ENCODE measurements around the gene TPCN2. TPM values are rescaled to one million over a fixed set of nuclear protein-coding genes. Genes with fewer than 3 reads are reported as not detected.

Gene TPCN2
- total RNA-seq, 1 donor from 2014 or later: 4.5 TPM

DNA sequence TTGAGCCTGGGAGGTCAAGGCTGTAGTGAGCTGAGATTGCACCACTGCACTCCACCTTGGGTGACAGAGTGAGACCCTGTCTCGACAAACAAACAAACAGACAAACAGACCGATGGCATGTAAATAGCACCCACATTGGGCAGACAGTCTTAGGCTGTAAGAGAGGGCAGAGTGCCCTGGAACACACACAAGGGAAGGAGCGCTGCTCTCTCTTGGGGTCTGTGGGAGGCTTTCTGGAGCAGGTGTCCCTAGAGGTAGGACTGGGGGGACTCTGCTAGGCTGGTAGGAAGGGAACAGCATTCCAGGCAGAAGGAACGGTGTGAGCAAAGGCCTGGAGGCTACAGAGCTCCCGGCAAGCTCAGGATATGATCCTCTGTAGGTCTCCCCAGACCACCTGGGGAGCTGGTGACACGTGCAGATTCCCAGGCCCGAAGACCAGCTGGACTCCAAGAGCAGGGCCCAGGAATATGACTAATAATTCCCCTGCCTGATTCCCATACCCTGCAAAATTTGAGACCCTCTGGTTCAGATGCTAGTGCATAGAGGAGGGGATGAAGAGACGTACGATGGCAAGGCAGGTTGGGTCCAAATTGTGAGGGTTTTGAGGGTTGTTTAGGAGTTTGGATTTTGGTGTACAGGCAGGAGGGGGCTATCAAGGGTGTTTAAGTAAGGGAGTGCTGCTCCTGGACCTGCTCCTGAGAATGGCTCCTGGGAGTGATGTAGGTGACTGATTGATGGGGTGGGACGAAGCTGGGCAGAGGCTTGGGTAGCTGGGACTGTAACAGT, 118.6 kb downstream of the TPCN2 start:
- Histone ChIP-seq H3K4me3 (ENCODE audit: low read depth, low read length) (no peak overlapping the region), H3K27me3 (ENCODE audit: control insufficient read depth, insufficient read depth, low read length) (peaks cover 2% of the 10 kb centered on the region), H3K36me3 (ENCODE audit: control insufficient read depth, insufficient read depth, low read length) (no peaks in the 10 kb centered on the region)
- DNase-seq (ENCODE audit: low read depth) (no peak), FAIRE-seq (no peak)
- TF ChIP-seq, protein P1, sequence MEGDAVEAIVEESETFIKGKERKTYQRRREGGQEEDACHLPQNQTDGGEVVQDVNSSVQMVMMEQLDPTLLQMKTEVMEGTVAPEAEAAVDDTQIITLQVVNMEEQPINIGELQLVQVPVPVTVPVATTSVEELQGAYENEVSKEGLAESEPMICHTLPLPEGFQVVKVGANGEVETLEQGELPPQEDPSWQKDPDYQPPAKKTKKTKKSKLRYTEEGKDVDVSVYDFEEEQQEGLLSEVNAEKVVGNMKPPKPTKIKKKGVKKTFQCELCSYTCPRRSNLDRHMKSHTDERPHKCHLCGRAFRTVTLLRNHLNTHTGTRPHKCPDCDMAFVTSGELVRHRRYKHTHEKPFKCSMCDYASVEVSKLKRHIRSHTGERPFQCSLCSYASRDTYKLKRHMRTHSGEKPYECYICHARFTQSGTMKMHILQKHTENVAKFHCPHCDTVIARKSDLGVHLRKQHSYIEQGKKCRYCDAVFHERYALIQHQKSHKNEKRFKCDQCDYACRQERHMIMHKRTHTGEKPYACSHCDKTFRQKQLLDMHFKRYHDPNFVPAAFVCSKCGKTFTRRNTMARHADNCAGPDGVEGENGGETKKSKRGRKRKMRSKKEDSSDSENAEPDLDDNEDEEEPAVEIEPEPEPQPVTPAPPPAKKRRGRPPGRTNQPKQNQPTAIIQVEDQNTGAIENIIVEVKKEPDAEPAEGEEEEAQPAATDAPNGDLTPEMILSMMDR (IDR thresholded peaks at IDR 0.05; ENCODE audit: insufficient read depth, low read length, severe bottlenecking): no peak

DNA sequence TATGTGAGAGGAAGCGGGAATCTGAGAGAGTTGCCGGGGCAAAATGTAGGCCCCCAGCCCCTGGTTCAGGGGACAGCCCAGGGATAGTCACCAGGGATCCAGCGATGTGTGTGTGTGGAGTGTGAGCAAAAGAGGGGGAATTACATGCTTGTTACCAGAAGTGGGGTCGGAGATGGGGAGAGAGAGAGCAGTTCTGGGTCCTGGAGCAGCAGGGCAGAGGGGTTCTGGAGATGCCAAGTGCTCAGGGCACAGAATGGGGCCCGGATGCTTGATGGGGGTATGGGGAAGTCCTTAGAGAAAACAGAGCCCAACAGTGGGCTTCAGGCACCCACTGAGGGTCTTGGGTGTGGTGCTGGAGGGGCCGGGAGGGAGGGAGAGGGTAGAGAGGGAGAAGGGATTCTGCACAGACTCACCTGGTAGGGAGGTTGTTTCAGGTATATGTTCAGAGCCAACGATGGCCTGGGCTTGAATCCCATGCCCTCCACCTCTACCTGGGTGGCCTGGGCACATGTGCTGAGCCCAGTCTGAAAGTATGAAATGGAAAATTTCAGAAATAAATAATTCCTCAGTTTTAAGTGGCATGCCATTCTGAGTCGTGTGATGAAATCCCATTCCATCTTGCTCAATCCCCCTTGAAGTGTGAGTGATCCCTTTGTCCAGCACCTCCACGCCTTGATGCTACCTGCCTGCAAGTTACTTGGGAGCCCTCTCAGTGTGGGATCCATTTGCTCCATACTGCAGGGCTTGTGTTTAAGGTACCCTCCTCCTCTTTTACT, 119.4 kb downstream of the TPCN2 start:
- peak; percentile 49 for DNase-seq (ENCODE audit: low read depth)
- no peak for FAIRE-seq
- TF ChIP-seq, protein P1 (IDR thresholded peaks at IDR 0.05; ENCODE audit: insufficient read depth, low read length, severe bottlenecking): no peak

DNA sequence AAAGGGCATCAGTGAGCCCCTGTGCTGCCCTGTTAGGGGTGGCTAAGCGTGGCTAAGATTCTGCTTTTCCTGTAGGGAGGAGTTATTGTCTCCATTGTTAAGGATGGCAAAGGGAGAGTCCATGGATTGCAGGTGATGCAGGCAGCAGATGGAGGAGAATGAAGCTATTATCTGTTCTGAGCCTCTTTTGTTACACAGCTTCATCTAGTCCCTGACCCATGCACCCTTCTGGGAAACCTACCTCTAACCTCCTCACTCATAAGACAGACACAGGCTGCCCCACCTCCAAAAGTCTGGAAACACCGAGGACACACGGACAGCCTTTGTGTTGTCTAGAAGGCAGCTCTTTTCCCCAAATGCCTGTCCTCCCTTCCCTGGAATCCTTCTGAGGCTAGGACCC, 120.7 kb downstream of the TPCN2 start:
- no peaks in the 10 kb centered on the region for H3K36me3 ChIP-seq (ENCODE audit: control insufficient read depth, insufficient read depth, low read length)
- H3K4me3 ChIP-seq (ENCODE audit: low read depth, low read length): no peak overlapping the region
- no peak for DNase-seq (ENCODE audit: low read depth)
- peaks cover 2% of the 10 kb centered on the region for H3K27me3 ChIP-seq (ENCODE audit: control insufficient read depth, insufficient read depth, low read length)
- FAIRE-seq: no peak
- TF ChIP-seq, protein P1 (IDR thresholded peaks at IDR 0.05; ENCODE audit: insufficient read depth, low read length, severe bottlenecking): no peak

More for the DNA sequence above, 119.4 kb downstream of the TPCN2 start:
- no peak overlapping the region for H3K4me3 ChIP-seq (ENCODE audit: low read depth, low read length)
- peaks cover 2% of the 10 kb centered on the region for H3K27me3 ChIP-seq (ENCODE audit: control insufficient read depth, insufficient read depth, low read length)
- H3K36me3 ChIP-seq (ENCODE audit: control insufficient read depth, insufficient read depth, low read length): no peaks in the 10 kb centered on the region

DNA sequence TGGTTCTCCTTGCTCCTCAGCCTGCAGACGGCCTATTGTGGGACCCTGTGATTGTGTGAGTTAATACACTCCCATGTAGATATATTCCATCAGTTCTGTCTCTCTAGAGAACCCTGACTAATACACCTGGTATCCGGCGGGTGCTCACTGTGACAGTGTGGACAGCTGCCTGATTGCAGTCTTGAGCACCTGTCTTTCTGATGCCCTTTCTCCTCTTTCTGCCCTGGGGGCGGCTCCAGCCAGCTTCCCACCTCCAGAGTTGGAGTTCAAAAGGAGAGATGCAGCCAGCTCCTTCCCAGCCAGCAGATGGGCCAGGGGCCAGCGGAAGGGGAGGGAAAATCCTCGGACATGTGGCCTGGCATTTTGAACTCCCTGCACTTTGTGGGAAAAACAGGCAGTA, 122.0 kb downstream of the TPCN2 start:
- H3K36me3 ChIP-seq (ENCODE audit: control insufficient read depth, insufficient read depth, low read length): no peaks in the 10 kb centered on the region
- H3K4me3 ChIP-seq (ENCODE audit: low read depth, low read length): no peak overlapping the region
- no peaks in the 10 kb centered on the region for H3K27me3 ChIP-seq (ENCODE audit: control insufficient read depth, insufficient read depth, low read length)
- TF ChIP-seq, protein P1 (IDR thresholded peaks at IDR 0.05; ENCODE audit: insufficient read depth, low read length, severe bottlenecking): no peak
- DNase-seq (ENCODE audit: low read depth) (no peak), FAIRE-seq (no peak)

DNA sequence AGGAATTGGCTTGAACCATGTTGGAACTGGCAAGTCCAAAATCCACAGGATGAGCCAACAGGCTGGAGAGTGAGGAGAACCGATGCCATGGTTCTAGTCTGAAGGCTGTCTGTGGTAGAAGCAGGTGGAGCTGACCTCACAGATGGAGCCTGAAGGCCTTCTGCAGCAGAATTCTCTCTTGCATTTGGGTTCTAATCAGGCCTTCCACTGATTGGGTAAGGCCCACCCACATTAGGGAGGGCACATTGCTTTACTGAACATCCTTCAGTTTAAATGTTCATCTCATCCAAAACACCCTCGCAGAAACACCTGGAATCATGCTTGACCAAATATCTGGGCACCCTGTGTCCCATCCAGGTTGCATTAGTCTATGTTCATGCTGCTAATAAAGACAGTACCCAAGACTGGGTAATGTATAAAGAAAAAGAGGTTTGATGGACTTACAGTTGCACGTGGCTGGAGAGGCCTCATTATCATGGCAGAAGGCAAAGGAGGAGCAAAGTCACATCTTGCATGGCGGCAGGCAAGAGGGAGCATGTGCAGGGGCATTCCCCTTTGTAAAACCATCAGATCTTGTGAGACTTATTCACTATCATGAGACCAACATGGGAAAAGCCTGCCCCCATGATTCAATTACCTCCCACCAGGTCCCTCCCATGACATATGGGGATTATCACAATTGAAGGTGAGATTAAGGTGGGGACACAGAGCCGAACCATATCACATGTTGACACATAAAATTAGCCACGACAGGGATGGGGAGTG, 122.9 kb downstream of the TPCN2 start:
- no peak for DNase-seq (ENCODE audit: low read depth)
- no peaks in the 10 kb centered on the region for H3K27me3 ChIP-seq (ENCODE audit: control insufficient read depth, insufficient read depth, low read length)
- no peak for FAIRE-seq
- H3K4me3 ChIP-seq (ENCODE audit: low read depth, low read length): no peak overlapping the region
- no peaks in the 10 kb centered on the region for H3K36me3 ChIP-seq (ENCODE audit: control insufficient read depth, insufficient read depth, low read length)
- TF ChIP-seq, protein P1 (IDR thresholded peaks at IDR 0.05; ENCODE audit: insufficient read depth, low read length, severe bottlenecking): no peak

All from bronchial epithelial cell (primary cell).